GM18498 (cell line): ENCODE measurements around the gene LRP4.
"Not testable (repeated sequence)": the region's sequence is repeated elsewhere in the genome, so short reads cannot be mapped to it uniquely, and the experiment has no call there.

Source experiments
- ATAC-seq: cut with Tn5 transposase; IDR thresholded peaks from one replicate; pipeline ENCODE4 v1.9.1; 2021; ENCODE audit warnings: mild to moderate bottlenecking, moderate library complexity; ENCODE audit not compliant: unreplicated experiment

The LRP4 gene

DNA sequence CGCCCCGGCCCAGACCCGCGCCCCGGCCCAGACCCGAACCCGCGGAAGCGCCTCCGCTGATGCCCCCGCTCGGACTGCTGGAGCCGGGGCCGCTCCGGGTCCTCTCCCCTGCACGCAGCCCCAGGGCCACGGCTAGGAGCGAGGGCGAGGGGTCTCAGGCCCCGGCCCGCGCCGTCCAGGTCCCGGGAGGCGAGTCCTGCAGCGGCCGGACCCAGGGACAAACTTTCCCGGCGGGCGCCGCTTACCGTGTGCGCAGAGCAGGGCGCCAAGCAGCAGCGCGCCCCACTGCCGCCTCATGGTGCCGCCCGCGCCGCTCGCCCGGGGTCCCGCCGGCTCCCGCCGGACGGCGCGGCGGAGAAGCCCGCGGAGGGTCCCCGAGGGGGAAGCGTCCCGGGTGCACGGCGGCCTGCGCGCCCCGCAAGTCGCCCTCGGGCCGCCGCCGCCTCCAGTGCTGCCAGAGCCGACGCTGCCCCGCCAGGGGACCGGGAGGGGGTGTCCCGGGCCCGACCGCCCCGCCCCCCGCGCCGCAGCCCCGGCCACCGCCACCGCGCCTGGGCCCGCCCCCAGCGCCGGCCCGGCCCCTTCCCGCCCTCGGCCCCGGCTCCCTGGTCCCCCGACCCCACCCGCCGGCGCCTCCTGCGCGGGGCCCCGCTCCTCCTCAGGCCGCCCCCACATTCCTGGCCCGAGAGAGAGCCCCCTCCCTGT, at the start of gene LRP4:
TSS of gene LRP4 (minus strand) at position 468 of the 705 bp plus-strand sequence. CDS start at position 297, 171 bp downstream.
- ATAC-seq = peak; percentile 50

DNA sequence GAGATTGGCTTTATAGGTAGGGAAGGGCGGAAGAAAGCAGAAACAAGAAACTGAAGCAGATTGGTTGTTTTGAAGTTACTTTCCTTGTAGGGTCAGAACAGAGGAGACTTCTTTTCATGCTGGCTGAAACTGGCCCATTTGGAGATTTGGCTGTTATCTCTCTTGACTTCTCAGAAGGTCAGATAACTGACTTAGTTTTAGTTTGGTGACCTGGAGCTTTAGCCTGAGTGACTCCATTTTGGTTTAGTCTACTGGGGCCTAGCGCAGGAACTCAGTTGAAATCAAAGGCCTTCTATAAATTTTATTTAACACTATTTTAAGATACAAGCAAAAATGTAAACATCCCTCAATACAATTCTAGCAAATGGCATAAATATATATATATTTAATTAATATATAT, 49.6 kb upstream of the LRP4 start:
- no peak for ATAC-seq

GRCh38 chr11:46966773-46967172, 48.4 kb upstream of the LRP4 start:
- no peak for ATAC-seq

GRCh38 chr11:46963844-46964243, 45.5 kb upstream of the LRP4 start:
- no peak for ATAC-seq

DNA sequence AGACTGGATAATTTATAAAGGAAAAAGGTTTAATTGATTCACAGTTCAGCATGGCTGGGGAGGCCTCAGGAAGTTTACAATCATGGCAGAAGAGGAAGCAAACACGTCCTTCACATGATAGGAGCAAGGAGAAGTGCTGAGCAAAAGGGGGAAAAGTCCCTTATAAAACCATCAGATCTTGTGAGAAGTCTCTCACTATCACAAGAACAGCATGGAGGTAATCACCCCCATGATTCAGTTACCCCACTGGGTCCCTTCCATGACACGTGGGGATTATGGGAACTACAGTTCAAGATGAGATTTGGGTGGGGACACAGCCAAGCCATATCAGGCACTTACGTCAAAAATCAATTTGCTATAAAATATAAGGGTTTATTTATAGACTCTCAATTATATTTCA, 43.5 kb upstream of the LRP4 start:
- not testable (repeated sequence) for ATAC-seq

DNA sequence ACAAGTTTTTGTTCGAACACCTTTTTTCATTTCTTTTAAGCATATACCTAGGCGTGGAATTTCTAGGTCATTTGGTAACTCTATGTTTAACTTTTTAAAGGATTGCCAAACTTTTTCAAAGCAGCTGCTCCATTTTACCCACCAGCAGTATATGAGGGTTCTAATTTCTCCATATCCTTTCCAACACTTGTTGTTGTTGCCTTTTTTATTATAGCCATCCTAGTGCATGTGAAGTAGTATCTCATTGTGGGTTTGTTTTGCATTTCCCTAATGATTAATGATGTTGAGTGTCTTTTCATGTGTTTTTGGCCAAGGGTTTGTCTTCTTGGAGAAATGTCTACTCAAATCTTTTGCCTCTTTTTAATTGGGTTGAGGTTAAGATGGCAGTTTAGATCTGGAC, 42.7 kb upstream of the LRP4 start:
- ATAC-seq = no peak

- no peak for ATAC-seq
Observed at GRCh38 chr11:46958777-46959176, 40.4 kb upstream of the LRP4 start.

DNA sequence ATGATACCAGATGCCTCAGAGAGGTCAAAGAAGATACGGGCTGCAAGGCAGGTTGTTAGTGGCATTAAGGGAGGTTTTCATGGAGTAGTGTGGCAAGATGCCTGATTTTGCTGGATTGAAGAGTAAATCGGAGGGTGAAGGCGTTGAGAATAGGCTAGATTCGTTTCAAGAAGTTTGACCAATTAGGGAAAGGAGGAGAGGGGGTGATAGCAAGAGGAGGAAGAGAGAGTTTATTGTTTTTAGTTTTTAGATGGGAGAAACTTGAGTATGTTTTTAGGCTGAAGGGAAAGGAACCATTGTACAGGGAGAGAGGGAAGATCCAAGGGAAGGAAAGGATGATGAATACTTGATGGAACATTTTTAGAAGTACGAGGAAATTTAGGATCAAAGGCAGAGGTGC, 34.7 kb upstream of the LRP4 start:
- no peak for ATAC-seq

DNA sequence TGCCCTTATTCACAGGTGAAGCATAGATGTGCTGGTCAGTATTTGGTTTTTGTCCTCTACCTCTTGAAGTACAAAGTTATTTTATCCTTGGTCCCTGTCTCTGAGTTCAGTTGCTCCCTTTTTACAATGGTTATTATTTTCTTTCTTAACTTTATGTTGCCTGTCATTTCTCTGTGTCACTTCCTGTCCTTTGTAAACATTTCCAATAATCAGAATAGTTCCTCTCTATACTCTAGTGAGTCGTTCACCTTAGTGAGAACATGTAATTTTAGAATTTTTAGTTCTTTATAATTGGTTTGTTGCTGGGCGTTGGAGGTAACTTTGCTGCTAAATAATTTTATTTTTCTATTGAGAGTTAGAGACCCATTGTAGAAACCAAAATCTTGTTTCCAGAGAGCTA, 34.2 kb upstream of the LRP4 start:
- ATAC-seq = no peak

DNA sequence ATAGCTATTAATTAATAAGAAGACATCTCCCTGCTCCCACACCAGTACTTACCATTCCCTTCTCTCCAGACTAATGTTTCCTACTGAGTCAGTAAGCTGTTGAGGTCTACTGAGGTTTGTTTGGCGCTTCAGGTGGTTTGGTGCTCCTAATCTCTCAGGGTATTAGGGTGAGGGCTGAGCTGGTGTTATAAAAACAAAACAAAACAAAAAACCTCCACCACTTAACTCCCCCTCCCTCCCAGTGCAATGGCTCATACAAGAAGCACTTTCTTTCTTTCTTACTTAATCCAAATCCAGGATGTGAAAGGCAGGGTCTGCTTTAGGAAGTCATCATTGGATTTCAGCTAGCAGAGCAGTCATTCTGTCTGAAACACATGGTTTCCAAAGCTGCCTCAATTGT, 33.5 kb upstream of the LRP4 start:
- ATAC-seq = no peak

DNA sequence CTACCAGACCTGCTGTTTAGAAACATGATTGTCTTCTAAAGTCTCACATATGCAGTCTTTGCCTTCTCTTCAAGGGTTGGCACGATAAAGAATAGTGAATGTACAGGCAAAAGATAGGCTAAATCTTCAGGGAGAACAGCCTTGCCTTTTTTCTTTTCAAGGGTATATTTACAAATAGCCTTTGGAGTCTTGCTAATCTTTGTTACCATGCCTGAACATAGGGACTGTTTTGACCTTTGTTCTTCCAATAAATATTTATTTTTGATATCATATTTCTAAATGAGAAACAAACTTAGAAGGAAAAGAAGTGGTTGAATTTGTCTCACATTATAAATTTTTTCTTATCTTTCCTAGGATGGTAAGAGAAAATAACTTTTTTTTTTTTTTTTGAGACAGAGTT, 30.9 kb upstream of the LRP4 start:
- no peak for ATAC-seq

GRCh38 chr11:46948378-46949131, 30.2 kb upstream of the LRP4 start:
- ATAC-seq = no peak

GRCh38 chr11:46947399-46948077, 29.2 kb upstream of the LRP4 start:
- ATAC-seq = no peak

- ATAC-seq = no peak
Observed at GRCh38 chr11:46944356-46945075, 26.2 kb upstream of the LRP4 start.

- ATAC-seq = no peak
Observed at GRCh38 chr11:46942172-46942571, 23.8 kb upstream of the LRP4 start.

GRCh38 chr11:46936138-46937110, 18.1 kb upstream of the LRP4 start, which contains the start of gene CSTPP1:
TSS of gene CSTPP1 (plus strand) at chr11:46936761. CDS start at chr11:46936806, 45 bp downstream.
- peak; percentile 98 for ATAC-seq

- ATAC-seq = no peak
Observed at GRCh38 chr11:46930089-46930488, 11.7 kb upstream of the LRP4 start.

DNA sequence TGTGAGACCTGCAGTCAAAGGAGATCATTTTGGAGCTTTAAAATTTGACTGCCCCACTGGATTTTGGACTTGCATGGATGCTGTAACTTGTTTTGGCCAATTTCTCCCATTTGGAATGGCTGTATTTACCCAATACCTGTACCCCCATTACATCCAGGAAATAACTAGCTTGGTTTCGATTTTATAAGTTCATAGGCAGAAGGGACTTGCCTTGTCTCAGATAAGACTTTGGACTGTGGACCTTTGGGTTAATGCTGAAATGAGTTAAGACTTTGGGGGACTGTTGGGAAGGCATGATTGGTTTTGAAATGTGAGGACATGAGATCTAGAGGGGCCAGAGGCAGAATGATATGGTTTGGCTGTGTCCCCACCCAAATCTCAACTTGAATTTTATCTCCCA, 10.4 kb upstream of the LRP4 start:
- not testable (repeated sequence) for ATAC-seq

DNA sequence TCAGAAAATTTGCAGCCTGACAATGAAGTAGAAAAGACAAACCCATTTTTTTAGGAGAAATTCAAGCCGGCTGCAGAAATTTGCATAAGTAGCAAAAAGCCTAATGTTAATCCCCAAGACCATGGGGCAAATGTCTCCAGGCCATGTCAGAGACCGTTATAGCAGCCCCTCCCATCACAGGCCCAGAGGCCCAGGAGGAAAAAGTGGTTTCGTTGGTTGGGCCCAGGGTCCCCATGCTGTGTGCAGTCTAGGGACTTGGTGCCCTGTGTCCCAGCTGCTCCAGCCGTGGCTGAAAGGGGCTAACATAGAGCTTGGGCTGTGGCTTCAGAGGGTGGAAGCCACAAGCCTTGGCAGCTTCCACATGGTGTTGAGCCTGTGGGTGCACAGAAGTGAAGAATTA, 9.6 kb upstream of the LRP4 start:
- ATAC-seq = not testable (repeated sequence)

GRCh38 chr11:46920755-46921154, 2.4 kb upstream of the LRP4 start:
- ATAC-seq = no peak
